GM21576 (cell line): Measurements from ENCODE around the gene AK5.
"Not testable (repeated sequence)": the region's sequence is repeated elsewhere in the genome, so short reads cannot be mapped to it uniquely, and the experiment has no call there.

Experiments used
- ATAC-seq: cut with Tn5 transposase; IDR thresholded peaks from one replicate; pipeline ENCODE4 v1.9.1; 2021; ENCODE audit warnings: mild to moderate bottlenecking, moderate library complexity; ENCODE audit not compliant: unreplicated experiment

AK5 gene

DNA sequence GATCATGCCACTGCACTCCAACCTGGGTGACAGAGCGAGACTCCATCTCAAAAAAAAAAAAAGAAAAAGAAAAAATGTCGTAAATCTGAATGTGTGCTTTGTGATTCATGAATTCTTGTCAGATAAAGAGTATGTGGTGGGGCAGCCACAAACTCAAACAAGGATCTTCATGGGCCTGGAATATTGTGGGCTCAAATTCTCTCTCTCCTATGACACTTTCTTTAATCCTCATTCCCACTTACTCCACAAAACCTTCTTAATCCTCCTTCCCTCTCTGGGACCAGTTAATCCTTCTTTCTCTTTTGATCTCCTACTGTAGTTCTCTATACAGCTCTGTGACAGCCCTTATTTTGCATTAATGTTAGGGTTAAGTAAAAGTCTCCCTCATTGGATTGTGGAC lies 112.3 kb downstream of the AK5 start:
- no peak for ATAC-seq

DNA sequence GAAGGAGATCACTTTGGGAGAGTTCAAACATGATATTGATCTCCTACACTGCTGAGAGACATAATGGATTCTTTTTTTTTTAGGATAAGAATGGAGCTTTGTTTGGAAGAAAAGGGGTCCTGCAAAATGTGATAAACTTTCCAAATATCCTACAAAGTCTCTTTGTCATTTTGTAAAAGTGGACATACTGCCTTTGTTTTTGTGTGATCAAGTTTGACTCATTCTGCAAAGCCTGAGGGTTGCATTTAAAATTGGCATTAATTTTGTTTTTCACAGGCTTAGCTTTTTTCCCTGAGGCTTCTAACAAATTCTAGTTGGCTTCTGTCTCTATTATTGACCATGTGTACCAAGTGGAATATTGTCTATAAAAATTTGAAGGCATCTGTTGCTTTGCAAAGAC lies 113.2 kb downstream of the AK5 start:
- ATAC-seq = no peak

DNA sequence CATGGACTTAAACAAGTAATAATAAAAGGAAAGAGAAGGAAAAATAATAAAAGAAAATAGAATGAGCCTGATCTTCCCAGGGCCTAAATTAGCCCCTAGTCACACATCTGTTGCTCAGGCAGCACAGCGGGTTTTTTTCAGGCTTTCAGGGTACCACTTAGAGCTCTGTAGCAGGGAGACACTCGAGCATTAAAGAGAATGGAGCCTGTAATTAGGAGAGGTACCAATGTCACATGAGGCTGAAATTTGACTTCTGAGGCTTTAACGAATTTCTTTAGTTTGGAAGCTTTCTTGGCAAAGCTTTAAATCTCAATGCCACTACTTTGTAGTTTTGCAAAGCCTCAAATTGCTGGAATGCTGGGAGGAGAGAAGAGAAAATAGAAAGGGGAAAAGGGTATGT lies 116.3 kb downstream of the AK5 start:
- ATAC-seq = no peak

DNA sequence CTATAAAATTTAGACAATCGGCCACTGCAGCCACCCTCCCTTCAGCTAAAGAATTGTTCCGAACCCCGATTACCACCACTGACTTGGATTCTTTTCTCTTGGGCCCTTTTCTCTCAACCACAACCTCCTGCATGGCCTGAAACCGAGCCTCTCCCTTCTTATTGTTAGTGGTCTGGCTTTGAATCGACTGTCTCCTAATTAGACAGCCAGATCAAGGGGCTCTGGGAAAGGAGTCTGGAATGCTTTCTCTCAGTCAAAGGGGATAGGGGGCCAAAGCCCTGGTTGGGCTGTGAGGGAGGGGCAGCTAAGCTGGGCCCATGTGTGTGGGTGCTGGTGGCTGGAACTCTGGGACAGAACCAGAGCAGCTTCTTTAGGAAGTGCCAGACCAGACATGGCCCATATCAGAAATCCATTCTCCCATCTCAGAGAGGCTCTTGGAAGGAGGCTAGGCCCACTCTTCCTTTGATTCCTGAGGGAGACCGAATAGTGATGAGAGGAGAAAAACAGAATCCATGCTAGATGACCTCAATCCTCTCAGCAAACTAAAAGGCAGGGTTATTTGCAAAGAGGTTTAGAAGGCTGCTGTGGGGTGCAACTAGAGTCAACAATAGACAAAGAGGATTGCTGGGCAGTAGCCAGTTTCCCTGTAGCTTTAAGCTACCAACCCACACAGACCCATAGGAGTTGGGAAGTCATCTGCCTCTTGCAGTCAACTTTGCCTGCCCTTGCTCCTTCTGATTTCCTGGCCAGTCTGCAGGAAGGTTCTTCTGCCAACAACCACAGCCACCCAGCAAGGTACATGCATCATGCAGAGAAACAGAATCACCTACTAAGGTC lies 117.6 kb downstream of the AK5 start:
- no peak for ATAC-seq

DNA sequence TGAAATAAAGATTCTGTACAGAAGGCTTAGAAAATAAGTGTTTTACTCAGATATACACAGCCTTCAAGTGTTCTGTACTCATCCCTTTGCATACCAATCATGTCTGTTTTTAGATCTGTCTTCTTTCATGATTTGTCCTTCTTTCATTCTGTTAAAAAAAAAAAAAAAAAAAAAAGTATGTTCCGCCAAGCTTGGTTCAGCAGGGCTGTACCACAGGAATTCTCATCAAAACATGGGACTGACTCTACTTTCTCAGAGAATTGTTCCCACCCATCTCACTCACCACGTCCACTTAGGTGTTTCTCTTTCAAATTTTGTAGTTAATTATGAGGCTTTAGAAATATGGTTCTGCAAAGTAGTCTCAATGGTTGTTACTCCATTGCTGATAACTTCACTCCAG lies 119.0 kb downstream of the AK5 start:
- no peak for ATAC-seq

DNA sequence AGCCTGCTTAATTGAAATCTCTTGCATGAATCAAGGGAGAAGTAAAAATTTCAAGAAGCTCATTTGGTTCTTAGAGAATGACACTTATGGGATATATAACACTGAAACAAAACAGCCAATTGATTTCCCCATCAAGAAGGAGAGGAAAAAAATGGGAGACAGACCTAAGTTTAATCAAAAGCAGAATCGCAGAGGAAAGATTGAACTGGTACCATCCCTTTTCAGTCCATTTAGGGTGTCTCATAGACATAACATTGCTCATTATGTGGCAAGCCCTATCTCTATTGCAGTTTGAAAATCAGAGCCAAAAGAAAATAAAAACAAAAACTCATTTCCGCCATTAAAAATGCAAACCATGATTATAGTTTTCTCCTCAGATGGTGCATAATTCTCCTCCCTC lies 119.6 kb downstream of the AK5 start:
- ATAC-seq = no peak

DNA sequence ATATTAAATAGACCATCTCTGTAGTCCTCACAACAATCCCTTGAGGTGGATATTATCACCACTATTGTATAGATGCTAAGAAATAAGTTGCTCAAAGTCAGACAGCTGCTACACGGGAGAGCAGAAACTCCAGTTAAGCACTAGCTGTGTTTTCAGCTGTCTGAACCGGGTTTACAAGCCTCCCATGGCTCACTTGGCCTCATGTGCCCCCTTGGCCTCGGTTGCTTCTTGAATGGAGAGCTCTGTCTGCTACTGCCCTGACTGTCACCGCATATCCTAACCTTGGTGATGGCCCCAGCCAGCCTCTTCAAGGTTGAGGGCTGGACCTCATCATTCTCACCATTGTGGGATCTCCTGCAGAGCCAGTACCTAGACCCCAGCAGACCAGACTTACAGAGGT lies 123.4 kb downstream of the AK5 start:
- ATAC-seq = no peak

DNA sequence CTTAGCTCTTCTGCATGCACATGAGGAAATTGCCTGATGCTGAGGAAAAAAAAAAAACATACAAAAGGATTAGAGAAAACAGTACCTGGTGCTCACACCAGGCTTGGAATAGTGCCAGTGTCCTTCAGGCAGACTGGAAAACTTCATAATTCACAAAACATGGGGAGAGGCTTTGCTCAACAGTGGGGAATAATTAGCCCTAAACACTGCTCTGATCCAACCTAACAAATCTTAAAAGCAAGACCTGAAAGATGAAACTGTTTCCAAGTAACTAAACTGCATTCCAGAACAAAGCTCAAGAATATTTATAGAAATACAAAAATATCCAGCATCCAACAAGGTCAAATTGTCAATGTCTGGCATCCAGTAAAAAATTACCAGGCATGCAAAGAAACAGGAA lies 124.8 kb downstream of the AK5 start:
- ATAC-seq = no peak

DNA sequence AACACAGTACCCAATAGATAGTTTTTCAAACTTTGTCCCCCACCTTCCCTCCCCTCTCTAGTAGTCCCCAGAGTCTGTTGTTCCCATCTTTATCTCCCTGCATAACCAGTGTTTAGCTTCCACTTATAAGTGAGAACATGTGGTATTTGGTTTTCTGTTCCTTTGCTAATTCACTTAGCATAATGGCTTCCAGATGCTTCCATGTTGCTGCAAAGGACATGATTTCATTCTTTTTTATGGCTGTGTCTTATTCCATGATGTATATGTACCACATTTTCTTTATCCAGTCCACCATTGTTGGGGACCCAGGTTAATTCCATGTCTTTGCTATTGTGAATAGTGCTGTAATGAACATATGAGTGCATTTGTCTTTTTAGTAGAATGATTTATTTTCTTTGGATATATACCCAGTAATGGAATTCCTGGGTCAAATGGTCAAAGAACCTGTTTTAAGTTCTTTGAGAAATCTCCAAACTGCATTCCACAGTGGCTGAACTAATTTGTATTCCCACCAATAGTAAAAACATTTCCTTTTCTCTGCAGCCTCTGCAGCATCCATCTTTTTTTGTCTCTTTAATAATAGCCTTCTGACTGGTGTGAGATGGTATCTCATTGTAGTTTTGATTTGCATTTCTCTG lies 126.0 kb downstream of the AK5 start:
- ATAC-seq = no peak

DNA sequence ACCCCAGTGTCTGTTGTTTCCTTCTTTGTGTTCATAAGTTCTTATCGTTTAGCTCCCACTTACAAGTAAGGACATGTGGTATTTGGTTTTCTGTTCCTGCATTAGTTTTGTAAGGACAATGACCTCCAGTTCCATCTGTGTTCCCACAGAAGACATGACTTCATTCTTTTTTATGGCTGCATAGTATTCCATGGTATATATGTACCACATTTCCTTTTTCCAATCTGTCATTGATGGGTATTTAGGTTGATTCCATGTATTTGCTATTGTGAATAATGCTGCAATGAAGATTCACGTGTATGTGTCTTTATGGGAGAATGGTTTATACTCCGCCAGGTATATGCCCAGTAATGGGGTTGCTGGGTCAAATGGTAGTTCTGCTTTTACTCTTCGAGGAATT lies 127.1 kb downstream of the AK5 start:
- not testable (repeated sequence) for ATAC-seq

DNA sequence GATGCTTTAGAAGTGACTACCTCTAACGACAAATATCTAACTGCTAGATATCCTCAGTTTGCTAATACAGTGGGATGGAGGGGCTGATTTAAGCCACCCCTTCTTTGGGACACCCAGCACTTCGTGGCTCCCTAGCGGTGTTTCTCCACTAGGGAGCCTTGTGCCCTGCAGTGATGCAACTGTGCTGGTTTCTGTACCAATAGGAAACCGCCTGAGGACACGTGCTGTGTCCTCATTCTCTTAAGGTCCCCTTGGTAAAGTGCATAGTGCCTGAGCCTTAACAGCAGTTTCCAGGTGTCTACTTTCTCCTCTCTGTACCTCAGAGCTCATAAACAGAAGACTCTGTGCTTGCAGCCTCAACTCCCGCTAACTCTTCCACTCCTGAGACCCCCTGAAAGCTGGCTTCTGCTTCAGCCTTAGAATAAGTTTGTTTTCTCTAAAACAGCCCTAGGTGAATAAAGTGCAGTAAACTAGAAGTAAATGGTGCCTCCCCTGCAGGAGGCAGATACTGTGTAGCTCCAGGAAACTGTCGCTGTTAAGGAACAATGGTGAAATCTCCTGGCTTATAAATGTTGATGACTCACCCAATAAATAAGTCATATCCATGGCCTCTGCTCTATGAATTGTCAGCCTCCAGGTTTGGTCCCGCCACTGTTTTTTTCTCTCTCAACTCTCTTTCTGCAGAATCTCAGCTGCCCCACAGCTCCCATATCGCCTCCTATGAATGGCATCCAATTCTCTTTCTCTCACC lies 130.4 kb downstream of the AK5 start:
- no peak for ATAC-seq

DNA sequence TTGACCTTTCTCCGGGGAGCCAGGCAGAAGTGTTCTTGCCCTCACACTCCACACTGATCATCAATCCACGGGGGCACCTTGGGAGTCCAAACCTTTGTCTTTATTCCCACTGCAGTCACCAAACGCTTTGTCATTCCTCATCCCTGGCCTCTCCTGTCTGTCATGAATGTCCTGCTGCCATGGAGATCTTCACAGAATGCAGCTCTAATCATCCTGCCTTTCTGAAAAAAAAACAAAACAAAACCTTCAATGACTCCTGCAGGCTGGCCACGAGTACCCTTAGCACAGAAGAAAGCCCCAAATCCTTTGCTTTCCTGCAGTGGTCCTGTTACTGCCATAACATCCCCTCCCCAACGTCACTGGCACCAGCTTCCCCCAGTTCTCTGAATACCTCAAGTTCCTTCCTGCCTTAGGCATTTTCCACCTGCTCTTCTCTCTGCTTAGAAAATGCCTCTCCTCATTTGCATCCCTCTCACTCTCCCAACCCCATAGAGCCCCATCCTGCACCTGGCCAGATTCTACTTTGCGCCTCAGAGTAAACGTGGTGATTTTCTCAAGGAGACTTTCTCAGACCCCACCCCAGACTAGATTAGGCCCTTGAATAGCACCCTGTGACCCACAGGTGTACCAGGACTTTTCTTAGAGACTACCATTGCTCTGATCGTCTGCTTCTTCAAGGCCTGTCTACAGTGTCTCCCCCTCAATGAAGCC lies 131.2 kb downstream of the AK5 start:
- ATAC-seq = peak; percentile 44

DNA sequence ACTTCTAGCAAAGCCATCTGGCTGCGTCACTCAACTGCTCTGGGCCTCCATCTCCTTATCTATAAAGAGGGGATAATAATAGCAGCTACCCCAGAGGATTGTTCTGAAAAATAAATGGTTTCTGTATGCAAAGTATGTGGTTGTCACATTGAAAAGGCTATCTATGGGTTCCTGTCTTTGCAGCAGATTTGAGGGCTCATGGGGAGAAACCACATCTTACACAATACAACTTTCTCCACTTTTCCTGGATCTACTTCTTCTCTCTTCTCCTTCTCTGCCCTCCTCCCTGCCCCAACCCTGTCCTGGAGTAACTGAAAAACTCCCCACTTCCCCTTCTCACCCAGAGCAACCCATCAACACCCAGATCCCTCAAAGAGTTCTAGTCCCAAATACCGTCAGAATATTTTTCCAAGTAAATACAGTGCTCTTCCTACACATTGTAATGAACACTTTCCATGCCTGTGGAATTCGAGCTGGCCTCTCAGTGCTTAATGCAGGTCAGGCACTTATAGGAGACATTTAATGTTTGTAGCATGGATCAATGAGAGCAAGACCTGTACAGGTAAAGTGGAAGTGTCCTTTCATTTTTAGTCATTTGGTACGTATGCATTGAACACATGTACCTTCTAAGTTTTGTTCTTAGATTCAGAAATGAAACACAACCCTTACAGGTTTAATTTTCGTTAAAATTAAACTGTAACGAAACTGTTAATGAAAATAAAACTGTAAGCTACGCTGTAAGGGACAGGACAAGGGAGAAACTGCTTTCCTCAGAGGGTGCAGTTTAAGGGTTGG lies 131.9 kb downstream of the AK5 start:
- ATAC-seq = peak; percentile 91

DNA sequence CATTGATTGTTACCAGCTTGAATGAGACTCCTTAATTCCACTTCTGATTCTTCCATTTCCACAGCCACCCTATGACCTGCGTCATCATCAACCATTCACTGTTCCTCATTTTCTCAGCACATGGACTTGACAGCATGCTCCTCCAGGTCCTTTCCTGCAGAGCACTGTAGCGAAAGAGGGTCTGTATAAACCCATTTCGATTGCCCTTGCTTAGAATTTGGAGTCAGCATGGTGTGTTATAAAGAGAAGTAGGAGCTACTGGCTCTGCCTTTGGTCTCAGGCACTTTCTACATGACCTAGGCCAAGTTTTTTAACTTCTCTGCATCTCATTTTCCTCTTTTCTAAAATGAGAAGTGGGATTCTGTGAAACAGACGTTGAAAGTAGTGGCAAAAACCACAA lies 133.8 kb downstream of the AK5 start:
- ATAC-seq = no peak

DNA sequence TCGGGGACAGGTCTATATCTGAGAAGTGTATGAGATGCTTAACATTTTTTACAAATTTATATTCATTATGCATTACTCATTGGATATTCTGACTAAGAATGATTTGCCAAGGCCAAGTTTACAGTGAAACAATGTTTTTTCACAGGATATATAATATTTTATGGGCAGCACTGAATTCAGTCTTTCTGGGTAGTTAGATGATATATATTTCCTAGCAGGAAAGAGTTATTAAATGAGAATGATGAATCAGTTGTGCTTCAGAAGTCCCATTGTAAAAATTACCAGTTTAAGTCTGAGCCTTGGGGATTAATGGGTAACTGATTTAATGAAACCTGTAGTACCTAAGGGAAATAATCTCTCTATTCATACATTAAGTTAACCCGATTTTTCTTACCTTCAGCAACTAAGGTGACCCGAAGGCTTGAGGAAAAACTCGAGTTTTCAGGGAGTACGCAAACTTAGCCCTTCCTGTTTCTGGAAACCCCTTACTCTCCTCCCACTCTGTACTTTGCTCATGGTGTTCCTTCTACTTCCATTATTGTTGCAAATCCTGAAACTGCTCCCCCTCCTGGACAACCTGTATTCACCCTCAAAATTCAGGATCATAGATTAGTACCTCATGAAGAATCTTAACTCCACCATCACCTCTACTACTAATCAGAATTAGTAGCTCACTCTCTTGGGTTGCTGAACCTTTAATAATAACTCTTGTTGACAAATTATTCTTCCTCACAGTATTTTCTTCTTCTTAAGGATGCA lies 135.1 kb downstream of the AK5 start:
- ATAC-seq = no peak

DNA sequence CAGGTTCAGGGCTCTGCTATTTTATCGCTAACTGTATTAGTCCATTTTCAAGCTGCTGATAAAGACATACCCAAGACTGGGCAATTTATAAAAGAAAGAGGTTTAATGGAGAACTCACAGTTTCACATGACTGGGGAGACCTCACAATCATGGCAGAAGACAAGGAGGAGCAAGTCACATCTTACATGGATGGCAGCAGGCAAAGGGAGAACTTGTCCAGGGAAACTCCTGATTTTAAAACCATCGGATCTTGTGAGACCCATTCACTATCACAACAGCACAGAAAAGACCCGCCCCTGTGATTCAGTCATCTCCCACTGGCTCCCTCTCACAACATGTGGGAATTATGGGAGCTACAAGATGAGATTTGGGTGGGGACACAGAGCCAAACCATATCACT lies 136.2 kb downstream of the AK5 start:
- ATAC-seq = not testable (repeated sequence)

DNA sequence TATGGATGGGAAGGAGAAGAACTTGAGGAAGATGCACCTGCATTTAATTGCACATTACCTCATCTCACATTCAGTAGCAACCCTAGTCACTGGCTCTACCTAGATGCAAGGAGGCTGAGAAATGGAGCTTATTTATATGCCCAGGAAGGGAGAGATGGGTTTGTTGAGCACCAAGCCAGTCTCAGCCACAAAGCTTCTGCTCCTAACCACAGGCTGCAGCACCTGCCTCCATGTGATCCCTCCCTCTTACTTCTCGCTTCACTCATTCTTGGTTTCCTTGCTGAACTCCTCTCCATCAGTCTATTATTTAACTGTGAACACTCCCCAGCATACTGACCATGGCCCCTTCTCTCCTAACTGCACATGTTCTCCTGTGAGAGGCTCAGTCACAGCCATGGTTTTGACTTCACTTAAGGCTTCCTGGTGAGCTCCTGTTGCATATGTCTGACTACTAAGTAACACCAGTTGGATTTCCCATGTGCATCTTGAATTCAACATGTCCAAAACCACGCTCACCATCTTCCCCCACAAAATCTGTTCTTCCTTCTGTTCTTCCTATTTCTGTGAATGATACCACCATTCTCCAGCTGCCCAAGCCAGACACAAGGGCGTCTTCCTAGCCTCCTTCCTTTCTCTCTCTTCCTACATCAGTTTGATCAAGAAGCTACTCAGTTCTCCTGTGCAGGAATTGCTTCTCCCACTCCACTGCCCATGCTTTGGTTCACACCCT lies 139.8 kb downstream of the AK5 start:
- ATAC-seq = peak; percentile 87

DNA sequence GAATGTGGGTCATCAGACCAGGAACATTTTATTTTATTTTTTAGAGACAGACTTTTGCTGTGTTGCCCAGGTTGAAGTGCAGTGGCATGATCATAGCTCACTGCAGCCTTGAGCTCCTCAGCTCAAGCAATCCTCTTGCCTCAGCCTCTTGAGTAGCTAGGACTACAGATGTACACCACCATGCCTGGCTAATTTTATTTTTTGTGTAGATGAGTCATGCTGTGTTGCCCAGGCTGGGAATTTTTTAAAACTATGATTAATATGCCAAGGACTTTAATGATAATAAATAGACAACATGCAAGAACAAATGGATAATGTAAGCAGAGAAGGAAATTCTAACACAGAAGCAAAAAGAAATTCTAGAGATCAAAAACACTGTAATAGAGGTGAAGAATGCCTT lies 142.4 kb downstream of the AK5 start:
- ATAC-seq = no peak

DNA sequence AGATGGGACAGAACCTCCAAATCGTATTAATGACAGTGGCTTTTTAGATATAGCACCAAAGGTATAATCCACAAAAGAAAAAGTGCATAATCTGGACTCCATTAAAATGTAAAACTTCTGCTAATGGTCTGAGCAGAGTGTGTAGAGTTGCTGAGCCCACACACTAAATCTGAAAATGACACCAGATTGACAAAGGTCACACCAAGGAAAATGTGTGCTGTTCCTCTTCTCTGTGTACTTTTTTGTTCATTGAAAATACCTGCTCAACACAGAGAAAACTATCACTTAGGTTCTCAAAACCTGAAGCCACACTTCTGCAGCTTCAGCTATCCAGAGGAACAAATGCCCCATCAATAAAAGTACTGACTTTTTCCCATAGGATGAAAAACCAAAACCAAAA lies 146.2 kb downstream of the AK5 start:
- no peak for ATAC-seq
